ENCODE data around the gene IFNG. TPM values are rescaled to one million over a fixed set of nuclear protein-coding genes. Genes with fewer than 3 reads are reported as not detected.

Gene IFNG
- total RNA-seq, 1 donor = not detected

- DNase-seq (ENCODE audit: low read depth) = no peak
- H3K4me3 ChIP-seq (ENCODE audit: low read depth, low read length) = no peak overlapping the region
- TF ChIP-seq CTCF (IDR thresholded peaks at IDR 0.05; ENCODE audit: insufficient read depth, low read depth, low read length) = no peak
Observed at GRCh38 chr12:68198507-68199086, 39.1 kb upstream of the IFNG start.

GRCh38 chr12:68190301-68190700 lies 30.8 kb upstream of the IFNG start:
- no peak for DNase-seq (ENCODE audit: low read depth)
- no peak for TF ChIP-seq CTCF (IDR thresholded peaks at IDR 0.05; ENCODE audit: insufficient read depth, low read depth, low read length)
- no peak overlapping the region for H3K4me3 ChIP-seq (ENCODE audit: low read depth, low read length)

- DNase-seq (ENCODE audit: low read depth) = no peak
- H3K4me3 ChIP-seq (ENCODE audit: low read depth, low read length) = no peak overlapping the region
Observed at GRCh38 chr12:68189821-68190242, 30.3 kb upstream of the IFNG start.

GRCh38 chr12:68185598-68185997 lies 26.1 kb upstream of the IFNG start:
- DNase-seq (ENCODE audit: low read depth) = no peak
- no peak for TF ChIP-seq CTCF (IDR thresholded peaks at IDR 0.05; ENCODE audit: insufficient read depth, low read depth, low read length)

More at GRCh38 chr12:68189821-68190242, 30.3 kb upstream of the IFNG start:
- TF ChIP-seq CTCF (IDR thresholded peaks at IDR 0.05; ENCODE audit: insufficient read depth, low read depth, low read length) = no peak

GRCh38 chr12:68180792-68181744 lies 21.5 kb upstream of the IFNG start:
- TF ChIP-seq CTCF (IDR thresholded peaks at IDR 0.05; ENCODE audit: insufficient read depth, low read depth, low read length) = no peak
- peak; percentile 11 for DNase-seq (ENCODE audit: low read depth)
- no peak overlapping the region for H3K4me3 ChIP-seq (ENCODE audit: low read depth, low read length)

More at GRCh38 chr12:68185598-68185997, 26.1 kb upstream of the IFNG start:
- H3K4me3 ChIP-seq (ENCODE audit: low read depth, low read length) = no peak overlapping the region

- no peak for DNase-seq (ENCODE audit: low read depth)
- no peak overlapping the region for H3K4me3 ChIP-seq (ENCODE audit: low read depth, low read length)
- TF ChIP-seq CTCF (IDR thresholded peaks at IDR 0.05; ENCODE audit: insufficient read depth, low read depth, low read length) = no peak
Observed at GRCh38 chr12:68178774-68179439, 19.4 kb upstream of the IFNG start.
